H9 (cell line): Measurements from ENCODE around the gene ANKRD23. TPM values are rescaled to one million over a fixed set of nuclear protein-coding genes. Genes with fewer than 3 reads are reported as not detected.

Experiments used
- DNase-seq: peaks from one replicate; pipeline ENCODE4 v3.0.0-alpha.2; 2017
- H2AFZ ChIP-seq: one replicate; pipeline ENCODE4 v1.6.1; 2013; ENCODE audit warnings: mild to moderate bottlenecking, low read length, control low read depth, moderate library complexity
- H2AK5ac ChIP-seq: 2 replicates; pipeline ENCODE4 v1.6.1; 2013; ENCODE audit warnings: low read length, control low read depth, mixed read lengths; ENCODE audit not compliant: insufficient read length
- H2BK120ac ChIP-seq: one replicate; pipeline ENCODE4 v1.6.1; 2013; ENCODE audit warnings: low read depth, mild to moderate bottlenecking, low read length, control low read depth, inconsistent platforms; ENCODE audit not compliant: poor library complexity, severe bottlenecking
- H2BK12ac ChIP-seq: 2 replicates; pipeline ENCODE4 v1.6.1; 2013; ENCODE audit warnings: low read length, control low read depth, mixed read lengths, low read depth; ENCODE audit not compliant: insufficient read length
- H2BK15ac ChIP-seq: 2 replicates; pipeline ENCODE4 v1.6.1; 2013; ENCODE audit warnings: low read depth, low read length, control low read depth
- H2BK20ac ChIP-seq: one replicate; pipeline ENCODE4 v1.6.1; 2013; ENCODE audit warnings: low read depth, mild to moderate bottlenecking, low read length, control low read depth, inconsistent platforms; ENCODE audit not compliant: poor library complexity, severe bottlenecking
- H2BK5ac ChIP-seq: 2 replicates; pipeline ENCODE4 v1.6.1; 2013; ENCODE audit warnings: low read length, control low read depth, mixed read lengths; ENCODE audit not compliant: insufficient read length
- H3K14ac ChIP-seq: 2 replicates; pipeline ENCODE4 v1.6.1; 2013; ENCODE audit warnings: low read length, control low read depth; ENCODE audit not compliant: insufficient read depth
- H3K18ac ChIP-seq: 2 replicates; pipeline ENCODE4 v1.6.1; 2013; ENCODE audit warnings: low read depth, mild to moderate bottlenecking, mixed read lengths, low read length, control low read depth; ENCODE audit not compliant: insufficient read length
- H3K23ac ChIP-seq: 2 replicates; pipeline ENCODE4 v1.6.1; 2013; ENCODE audit warnings: low read length, control low read depth, mixed read lengths, low read depth; ENCODE audit not compliant: insufficient read length
- H3K23me2 ChIP-seq: 2 replicates; pipeline ENCODE4 v1.6.1; 2013; ENCODE audit warnings: low read depth, mild to moderate bottlenecking, mixed read lengths, low read length, control low read depth; ENCODE audit not compliant: insufficient read length, poor library complexity, severe bottlenecking
- H3K27ac ChIP-seq: 2 replicates; pipeline ENCODE4 v1.5.1; 2013; ENCODE audit warnings: low read length, control low read depth, mixed read lengths, low read depth; ENCODE audit not compliant: insufficient read length
- H3K27me3 ChIP-seq: 2 replicates; pipeline ENCODE4 v1.6.1; 2013; ENCODE audit warnings: low read length, control low read depth, inconsistent platforms; ENCODE audit not compliant: insufficient read depth
- H3K4ac ChIP-seq: 2 replicates; pipeline ENCODE4 v1.6.1; 2013; ENCODE audit warnings: low read depth, mild to moderate bottlenecking, control low read depth, inconsistent platforms, low read length, moderate library complexity
- H3K4me1 ChIP-seq: 2 replicates; pipeline ENCODE4 v1.6.1; 2013; ENCODE audit warnings: low read length, control low read depth, inconsistent platforms; ENCODE audit not compliant: insufficient read depth
- H3K4me2 ChIP-seq: 2 replicates; pipeline ENCODE4 v1.6.1; 2013; ENCODE audit warnings: low read length, control low read depth, mixed read lengths; ENCODE audit not compliant: insufficient read length, insufficient read depth
- H3K56ac ChIP-seq: 2 replicates; pipeline ENCODE4 v1.6.1; 2013; ENCODE audit warnings: low read depth, mild to moderate bottlenecking, mixed read lengths, low read length, control low read depth; ENCODE audit not compliant: insufficient read length
- H3K79me1 ChIP-seq: 2 replicates; pipeline ENCODE4 v1.6.1; 2013; ENCODE audit warnings: low read depth, mild to moderate bottlenecking, moderate library complexity, low read length, control low read depth, inconsistent platforms; ENCODE audit not compliant: insufficient read depth, poor library complexity, severe bottlenecking
- H3K79me2 ChIP-seq: 2 replicates; pipeline ENCODE4 v1.6.1; 2013; ENCODE audit warnings: low read length, control low read depth, inconsistent platforms; ENCODE audit not compliant: insufficient read depth
- H3K9ac ChIP-seq: 2 replicates; pipeline ENCODE4 v1.6.1; 2013; ENCODE audit warnings: low read length, control low read depth, mixed read lengths; ENCODE audit not compliant: insufficient read length; ENCODE audit errors: extremely low read depth
- H3K9me3 ChIP-seq: one replicate; pipeline ENCODE4 v1.6.1; 2013; ENCODE audit warnings: low read depth, low read length, inconsistent platforms; ENCODE audit not compliant: control insufficient read depth
- H3T11ph ChIP-seq: one replicate; pipeline ENCODE4 v1.6.1; 2013; ENCODE audit warnings: mild to moderate bottlenecking, low read length, control low read depth, inconsistent platforms
- H4K20me1 ChIP-seq: one replicate; pipeline ENCODE4 v1.6.1; 2013; ENCODE audit not compliant: control insufficient read depth, insufficient read length, insufficient read depth
- H4K5ac ChIP-seq: 2 replicates; pipeline ENCODE4 v1.6.1; 2013; ENCODE audit warnings: low read depth, mild to moderate bottlenecking, mixed read lengths, low read length, control low read depth; ENCODE audit not compliant: insufficient read length
- H4K8ac ChIP-seq: replicated peaks from 2 replicates; pipeline ENCODE4 v1.6.1; 2013; ENCODE audit warnings: low read length, control low read depth, mixed read lengths, low read depth; ENCODE audit not compliant: insufficient read length
- H4K91ac ChIP-seq: 2 replicates; pipeline ENCODE4 v1.6.1; 2013; ENCODE audit warnings: low read depth, mild to moderate bottlenecking, moderate library complexity, mixed read lengths, low read length, control low read depth; ENCODE audit not compliant: insufficient read length
- H3K27ac Mint-ChIP-seq, 3 experiments: 2 replicates in 2 of 3; 3 replicates in 1 of 3; pipeline ENCODE4 v1.8.0; 2020 to 2021; ENCODE audit warnings: mixed read lengths in 3 of 3, mild to moderate bottlenecking in 1 of 3, moderate library complexity in 1 of 3
- H3K27me3 Mint-ChIP-seq: 2 replicates; pipeline ENCODE4 v1.8.0; 2021; ENCODE audit warnings: low read depth, mild to moderate bottlenecking, moderate library complexity, mixed read lengths
- H3K36me3 Mint-ChIP-seq, 3 experiments: 2 replicates in 2 of 3; 3 replicates in 1 of 3; pipeline ENCODE4 v1.8.0; 2020 to 2021; ENCODE audit warnings: low read depth in 3 of 3, mixed read lengths in 3 of 3; ENCODE audit not compliant: insufficient read depth in 1 of 3
- H3K4me1 Mint-ChIP-seq, 2 experiments: 2 replicates each; pipeline ENCODE4 v1.8.0; 2020; ENCODE audit warnings: mixed read lengths in 2 of 2
- H3K4me3 Mint-ChIP-seq, 2 experiments: 2 replicates in 1 of 2; 3 replicates in 1 of 2; pipeline ENCODE4 v1.8.0; 2020 to 2021; ENCODE audit warnings: mild to moderate bottlenecking in 2 of 2, mixed read lengths in 2 of 2, moderate library complexity in 1 of 2
- H3K9me3 Mint-ChIP-seq, 2 experiments: 2 replicates in 1 of 2; 3 replicates in 1 of 2; pipeline ENCODE4 v1.8.0; 2020; ENCODE audit warnings: mild to moderate bottlenecking in 2 of 2, mixed read lengths in 2 of 2, moderate library complexity in 1 of 2
- CTCF ChIP-seq: fragments of 200-600 bp; sonication (generic); conservative IDR thresholded peaks from 3 replicates; pipeline ENCODE4 v1.8.0; 2021; ENCODE audit warnings: antibody characterized with exemption, mild to moderate bottlenecking
- WGBS: extraction: QIAGEN DNeasy Blood & Tissue Kit; methylation state at CpG from one replicate; pipeline ENCODE4 v1.1.7; 2013; ENCODE audit warnings: missing lambda C conversion rate, low lambda C conversion rate, mixed read lengths; ENCODE audit not compliant: insufficient read length; ENCODE audit errors: extremely low coverage; 5-methylcytosine and 5-hydroxymethylcytosine counted together
- total RNA-seq: library from RNA; stranded (reverse); gene quantifications from 2 replicates; pipeline ENCODE4 v1.2.1, GENCODE V29; 2021

Gene ANKRD23
- total RNA-seq, 1 experiment from 2014 or later: 2.4 TPM

DNA sequence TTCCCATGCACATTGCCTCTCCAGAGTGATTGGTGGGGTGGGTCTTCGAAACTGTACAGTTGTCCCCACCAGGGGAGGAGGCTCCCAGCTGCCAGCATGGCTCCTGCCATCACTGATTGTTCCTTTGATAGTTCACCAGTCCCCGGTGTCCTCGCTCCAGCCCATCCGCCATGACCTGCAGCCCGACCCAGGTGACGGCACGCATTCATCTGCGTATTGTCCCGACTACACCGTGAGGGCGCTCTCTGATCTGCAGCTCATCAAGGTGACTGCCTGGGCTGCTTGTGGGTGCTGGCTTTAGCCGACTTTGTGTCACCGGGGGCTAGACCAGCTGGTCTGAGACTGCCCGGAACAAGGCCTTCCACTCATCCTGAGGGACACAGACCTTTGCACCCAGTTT, 15.4 kb downstream of the ANKRD23 start:
- no peak overlapping the region; a peak in 2 of 7 replicates for H3K27ac Mint-ChIP-seq
- H3K9me3 Mint-ChIP-seq: no peaks in the 10 kb centered on the region
- Histone ChIP-seq H2BK12ac (no peak overlapping the region), H4K8ac (no peak overlapping the region), H4K5ac (no peak overlapping the region), H3K14ac (no peak overlapping the region), H3T11ph (no peak overlapping the region), H3K79me1 (peaks cover 4% of the 10 kb centered on the region), H3K4me1 (no peaks in the 10 kb centered on the region), H3K23ac (no peak overlapping the region), H3K9ac (no peak overlapping the region), H4K91ac (no peak overlapping the region), H3K4me2 (no peak overlapping the region), H2BK15ac (no peak overlapping the region), H2BK5ac (no peak overlapping the region), H3K23me2 (no peaks in the 10 kb centered on the region), H3K27ac (no peak overlapping the region), H2AK5ac (no peak overlapping the region), H3K4ac (no peak overlapping the region), H3K79me2 (no peaks in the 10 kb centered on the region), H2BK20ac (no peak overlapping the region), H3K9me3 (no peaks in the 10 kb centered on the region), H3K18ac (no peak overlapping the region), H2AFZ (no peak overlapping the region), H3K27me3 (no peaks in the 10 kb centered on the region), H2BK120ac (no peak overlapping the region), H4K20me1 (no peaks in the 10 kb centered on the region), H3K56ac (no peak overlapping the region)
- no peak for TF ChIP-seq CTCF
- H3K27me3 Mint-ChIP-seq: no peaks in the 10 kb centered on the region
- H3K36me3 Mint-ChIP-seq: peaks cover 37 to 78% (median 66%) of the 10 kb centered on the region in 3 experiments
- no CpG with 5 or more reads among the region's 14 CpGs for WGBS
- H3K4me1 Mint-ChIP-seq: peaks cover 18 to 20% of the 10 kb centered on the region in 2 experiments
- DNase-seq: no peak
- H3K4me3 Mint-ChIP-seq: no peak overlapping the region
